Measurements from ENCODE around the gene GAMT. TPM values are rescaled to one million over a fixed set of nuclear protein-coding genes. Genes with fewer than 3 reads are reported as not detected.

The GAMT gene
- total RNA-seq, 6 experiments from 2014 or later: 151 to 380 (median 221) TPM

DNA sequence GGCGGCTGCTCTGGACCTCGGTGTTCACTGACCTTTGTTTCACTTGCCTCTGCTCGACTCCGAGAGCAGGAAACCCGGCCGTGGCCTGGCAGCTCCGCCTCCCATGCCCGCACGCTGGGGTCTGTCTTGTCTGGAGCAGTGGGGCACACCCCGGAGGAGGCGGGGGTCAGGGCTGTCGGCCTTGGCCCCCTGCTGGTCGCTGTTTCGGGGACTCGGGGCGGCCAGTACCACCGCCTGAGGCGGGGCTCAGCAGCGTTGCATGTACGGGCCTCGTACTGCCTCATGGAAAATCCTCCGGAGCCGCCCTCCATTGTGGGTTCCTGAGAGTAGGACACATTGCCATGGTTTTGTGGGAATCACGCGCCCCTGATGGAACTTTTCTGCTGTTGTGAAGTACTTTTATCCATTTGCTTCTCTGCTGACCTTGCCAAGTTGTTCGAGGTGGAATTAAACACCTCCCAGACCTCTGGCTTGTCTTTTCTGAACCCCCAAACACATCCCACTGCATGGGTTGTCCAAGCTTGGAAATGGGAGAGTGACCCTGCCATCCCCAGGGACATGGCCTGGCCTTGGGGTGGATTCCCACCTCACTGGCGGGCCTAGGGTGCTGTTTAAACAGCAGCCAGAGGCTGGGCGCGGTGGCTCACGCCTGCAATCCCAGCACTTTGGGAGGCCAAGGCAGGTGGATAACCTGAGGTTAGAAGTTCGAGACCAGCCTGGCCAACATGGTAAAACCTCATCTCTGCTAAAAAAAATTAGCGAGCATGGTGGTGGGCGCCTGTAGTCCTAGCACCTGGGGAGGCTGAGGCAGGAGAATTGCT, 23.2 kb downstream of the GAMT start:
- DNase-seq (peak in 1 of 3 donors; percentile 48), ATAC-seq (no peak)
- peaks cover 0 to 16% (median 8%) of the 10 kb centered on the region in 4 donors for H3K4me1 ChIP-seq
- intact Hi-C loops (cut with DNase I): no loop called here
- 94% methylated on average over 6 of the region's 33 CpGs for WGBS (ENCODE audit: insufficient coverage, low coverage, low lambda C conversion rate, missing lambda C conversion rate)
- peaks cover 0 to 23% (median 4%) of the 10 kb centered on the region in 4 donors for H3K36me3 ChIP-seq
- TF ChIP-seq POLR2A (IDR thresholded peaks at IDR 0.05): no peak
- TF ChIP-seq, protein P1, sequence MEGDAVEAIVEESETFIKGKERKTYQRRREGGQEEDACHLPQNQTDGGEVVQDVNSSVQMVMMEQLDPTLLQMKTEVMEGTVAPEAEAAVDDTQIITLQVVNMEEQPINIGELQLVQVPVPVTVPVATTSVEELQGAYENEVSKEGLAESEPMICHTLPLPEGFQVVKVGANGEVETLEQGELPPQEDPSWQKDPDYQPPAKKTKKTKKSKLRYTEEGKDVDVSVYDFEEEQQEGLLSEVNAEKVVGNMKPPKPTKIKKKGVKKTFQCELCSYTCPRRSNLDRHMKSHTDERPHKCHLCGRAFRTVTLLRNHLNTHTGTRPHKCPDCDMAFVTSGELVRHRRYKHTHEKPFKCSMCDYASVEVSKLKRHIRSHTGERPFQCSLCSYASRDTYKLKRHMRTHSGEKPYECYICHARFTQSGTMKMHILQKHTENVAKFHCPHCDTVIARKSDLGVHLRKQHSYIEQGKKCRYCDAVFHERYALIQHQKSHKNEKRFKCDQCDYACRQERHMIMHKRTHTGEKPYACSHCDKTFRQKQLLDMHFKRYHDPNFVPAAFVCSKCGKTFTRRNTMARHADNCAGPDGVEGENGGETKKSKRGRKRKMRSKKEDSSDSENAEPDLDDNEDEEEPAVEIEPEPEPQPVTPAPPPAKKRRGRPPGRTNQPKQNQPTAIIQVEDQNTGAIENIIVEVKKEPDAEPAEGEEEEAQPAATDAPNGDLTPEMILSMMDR (IDR thresholded peaks at IDR 0.05): no peak
- H3K27ac ChIP-seq: no peak overlapping the region
- no peaks in the 10 kb centered on the region for H3K27me3 ChIP-seq
- no peak overlapping the region for H3K4me3 ChIP-seq
- no peaks in the 10 kb centered on the region for H3K9me3 ChIP-seq

DNA sequence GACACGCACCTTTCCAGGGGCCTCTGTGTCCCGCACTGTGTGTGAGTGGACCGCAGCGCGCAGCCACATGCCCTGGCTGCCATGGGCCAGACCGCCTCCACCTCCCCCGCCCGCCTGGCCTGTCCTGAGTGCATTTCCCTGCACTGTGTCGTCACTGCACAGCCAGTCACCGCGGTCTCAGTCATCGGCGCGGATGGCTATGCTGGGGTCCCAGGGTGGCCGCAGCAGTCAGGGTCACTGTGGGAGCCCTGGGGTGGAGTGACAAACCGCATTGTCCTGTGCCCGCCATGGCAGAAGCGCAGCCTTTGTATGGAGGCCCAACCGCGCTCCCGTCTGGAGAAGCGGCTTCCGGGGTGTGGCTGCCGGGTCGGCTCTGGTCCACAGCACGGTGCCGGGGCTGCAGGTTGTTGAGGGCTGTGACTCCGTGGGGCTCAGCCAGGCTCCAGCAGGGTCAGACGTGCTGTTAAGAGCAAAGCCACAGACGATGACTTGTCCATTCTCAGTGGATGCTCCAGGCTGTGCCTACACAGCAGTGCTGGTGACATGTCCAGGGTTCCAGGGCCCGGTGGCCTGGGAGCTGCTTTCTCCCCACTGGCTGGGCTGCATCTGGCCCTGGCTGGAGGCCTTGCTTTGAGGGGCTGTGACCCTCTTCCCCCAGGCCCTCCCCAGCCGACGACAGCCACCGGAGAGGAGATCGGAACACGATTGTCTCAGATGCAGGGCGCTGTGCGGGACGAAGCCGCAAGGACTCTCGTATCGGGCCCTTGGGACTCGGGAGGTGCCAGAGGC, 24.0 kb downstream of the GAMT start:
- H3K4me3 ChIP-seq: no peak overlapping the region
- peaks cover 0 to 24% (median 12%) of the 10 kb centered on the region in 4 donors for H3K4me1 ChIP-seq
- 95% methylated on average over 12 of the region's 43 CpGs for whole genome bisulfite sequencing (ENCODE audit: insufficient coverage, low coverage, low lambda C conversion rate, missing lambda C conversion rate)
- intact Hi-C loops (cut with DNase I): no loop called here
- no peaks in the 10 kb centered on the region for H3K27me3 ChIP-seq
- H3K36me3 ChIP-seq: peaks cover 0 to 31% (median 4%) of the 10 kb centered on the region in 4 donors
- no peaks in the 10 kb centered on the region for H3K9me3 ChIP-seq
- no peak for TF ChIP-seq POLR2A (IDR thresholded peaks at IDR 0.05)
- TF ChIP-seq, protein P1 (IDR thresholded peaks at IDR 0.05): no peak
- DNase-seq (peak in 1 of 3 donors; percentile 43), ATAC-seq (no peak)
- no peak overlapping the region for H3K27ac ChIP-seq

GRCh38 chr19:1376415-1376805, 24.9 kb downstream of the GAMT start:
- Histone ChIP-seq H3K36me3 (peaks cover 0 to 35% (median 4%) of the 10 kb centered on the region in 4 donors), H3K27me3 (no peaks in the 10 kb centered on the region), H3K27ac (no peak overlapping the region), H3K4me1 (peaks cover 0 to 26% (median 13%) of the 10 kb centered on the region in 4 donors), H3K9me3 (no peaks in the 10 kb centered on the region), H3K4me3 (no peak overlapping the region)
- intact Hi-C loops (cut with DNase I): no loop called here
- ATAC-seq (no peak), DNase-seq (no peak)
- TF ChIP-seq, protein P1 (IDR thresholded peaks at IDR 0.05): no peak
- no peak for TF ChIP-seq POLR2A (IDR thresholded peaks at IDR 0.05)
- 87% methylated on average over 8 of the region's 17 CpGs for WGBS (ENCODE audit: insufficient coverage, low coverage, low lambda C conversion rate, missing lambda C conversion rate)

DNA sequence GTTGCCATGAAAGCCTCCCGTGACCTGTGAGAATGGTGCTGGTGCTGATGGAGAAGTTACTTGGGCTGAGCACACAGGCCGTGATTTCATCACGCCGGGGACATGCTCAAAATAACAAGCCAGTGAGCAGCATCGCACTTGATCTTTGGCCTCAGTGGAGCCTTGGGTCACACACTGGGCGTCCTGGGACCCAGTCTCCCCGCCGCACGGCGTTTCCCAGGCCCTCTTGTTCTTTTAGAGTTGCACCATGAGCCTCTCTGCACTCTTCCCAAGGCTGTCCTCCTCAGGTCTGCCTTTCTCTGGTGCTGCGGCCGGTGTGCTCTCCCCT, 27.1 kb downstream of the GAMT start:
- peak in 1 of 3 donors; percentile 68 for DNase-seq
- no peaks in the 10 kb centered on the region for H3K27me3 ChIP-seq
- peak; percentile 51 to 67 (median 54) for ATAC-seq
- intact Hi-C loops (cut with DNase I): no loop called here
- H3K4me3 ChIP-seq: peak overlapping the region in 1 of 3 donors; percentile 8
- no peaks in the 10 kb centered on the region for H3K9me3 ChIP-seq
- peaks cover 0 to 57% (median 14%) of the 10 kb centered on the region in 4 donors for H3K36me3 ChIP-seq
- peaks cover 0 to 30% (median 13%) of the 10 kb centered on the region in 4 donors for H3K4me1 ChIP-seq
- 59% methylated on average over 4 of the region's 12 CpGs for WGBS (ENCODE audit: insufficient coverage, low coverage, low lambda C conversion rate, missing lambda C conversion rate)
- peak overlapping the region; percentile 70 to 82 (median 76) for H3K27ac ChIP-seq
- TF ChIP-seq, protein P1 (IDR thresholded peaks at IDR 0.05): no peak
- TF ChIP-seq POLR2A (IDR thresholded peaks at IDR 0.05): no peak
